ENCODE measurements around the gene CEP112. TPM values are rescaled to one million over a fixed set of nuclear protein-coding genes. Genes with fewer than 3 reads are reported as not detected.
"Not testable (repeated sequence)": the region's sequence is repeated elsewhere in the genome, so short reads cannot be mapped to it uniquely, and the experiment has no call there.

CEP112 gene
- polyA plus RNA-seq, 3 donors = 7.6 to 20.1 (median 12.7) TPM

- H3K27ac ChIP-seq (ENCODE audit: low read depth, low read length) = no peak overlapping the region
- WGBS, 3 donors = 85 to 87% (median 86%) methylated on average over 6 of the region's 6 CpGs
Observed at GRCh38 chr17:65885541-65886312, 306.2 kb downstream of the CEP112 start.

- no peak overlapping the region for H3K27ac ChIP-seq (ENCODE audit: low read depth, low read length)
- 69 to 80% (median 77%) methylated on average over 4 of the region's 4 CpGs for WGBS, 3 donors
Observed at GRCh38 chr17:65876985-65877384, 314.9 kb downstream of the CEP112 start.

- H3K27ac ChIP-seq (ENCODE audit: low read depth, low read length) = no peak overlapping the region
- 89 to 90% (median 89%) methylated on average over 3 of the region's 3 CpGs for WGBS, 3 donors
Observed at GRCh38 chr17:65868881-65869280, 323.1 kb downstream of the CEP112 start.

- H3K27ac ChIP-seq (ENCODE audit: low read depth, low read length) = no peak overlapping the region
- WGBS, 3 donors = 86 to 90% (median 89%) methylated on average over 6 of the region's 6 CpGs
Observed at GRCh38 chr17:65867014-65867413, 324.9 kb downstream of the CEP112 start.

GRCh38 chr17:65865715-65866425 lies 326.1 kb downstream of the CEP112 start:
- 91 to 95% (median 93%) methylated on average over 24 of the region's 24 CpGs for WGBS, 3 donors

GRCh38 chr17:65864394-65864793 lies 327.5 kb downstream of the CEP112 start:
- H3K27ac ChIP-seq (ENCODE audit: low read depth, low read length) = no peak overlapping the region
- WGBS, 3 donors = 86 to 90% (median 87%) methylated on average over 8 of the region's 8 CpGs

More at GRCh38 chr17:65865715-65866425, 326.1 kb downstream of the CEP112 start:
- H3K27ac ChIP-seq (ENCODE audit: low read depth, low read length) = no peak overlapping the region

- H3K27ac ChIP-seq (ENCODE audit: low read depth, low read length) = no peak overlapping the region
- WGBS, 3 donors = 94 to 100% (median 96%) methylated on average over 2 of the region's 2 CpGs
Observed at GRCh38 chr17:65857718-65858117, 334.2 kb downstream of the CEP112 start.

- WGBS, 3 donors = 82 to 94% (median 93%) methylated on average over 2 of the region's 2 CpGs
- H3K27ac ChIP-seq (ENCODE audit: low read depth, low read length) = no peak overlapping the region
Observed at GRCh38 chr17:65856865-65857264, 335.1 kb downstream of the CEP112 start.

- 95 to 98% (median 97%) methylated on average over 4 of the region's 4 CpGs for WGBS, 3 donors
- H3K27ac ChIP-seq (ENCODE audit: low read depth, low read length) = no peak overlapping the region
Observed at GRCh38 chr17:65855675-65856074, 336.3 kb downstream of the CEP112 start.

- 86 to 95% (median 87%) methylated on average over 2 of the region's 2 CpGs for WGBS, 3 donors
- H3K27ac ChIP-seq (ENCODE audit: low read depth, low read length) = no peak overlapping the region
Observed at GRCh38 chr17:65855245-65855644, 336.7 kb downstream of the CEP112 start.

GRCh38 chr17:65853816-65854215 lies 338.1 kb downstream of the CEP112 start:
- no peak overlapping the region for H3K27ac ChIP-seq (ENCODE audit: low read depth, low read length)

GRCh38 chr17:65852911-65853310 lies 339.0 kb downstream of the CEP112 start:
- WGBS, 3 donors = 85 to 94% (median 87%) methylated on average over 1 of the region's 1 CpG
- H3K27ac ChIP-seq (ENCODE audit: low read depth, low read length) = no peak overlapping the region

- 98 to 100% (median 98%) methylated on average over 2 of the region's 3 CpGs for WGBS, 3 donors
- no peak overlapping the region for H3K27ac ChIP-seq (ENCODE audit: low read depth, low read length)
Observed at GRCh38 chr17:65851965-65852736, 339.8 kb downstream of the CEP112 start.

GRCh38 chr17:65850486-65850885 lies 341.4 kb downstream of the CEP112 start:
- WGBS, 3 donors = 47 to 88% (median 72%) methylated on average over 2 of the region's 2 CpGs
- H3K27ac ChIP-seq (ENCODE audit: low read depth, low read length) = no peak overlapping the region

- WGBS, 3 donors = 66 to 90% (median 90%) methylated on average over 5 of the region's 5 CpGs
- H3K27ac ChIP-seq (ENCODE audit: low read depth, low read length) = no peak overlapping the region
Observed at GRCh38 chr17:65848751-65849150, 343.2 kb downstream of the CEP112 start.

GRCh38 chr17:65841089-65841488 lies 350.8 kb downstream of the CEP112 start:
- H3K27ac ChIP-seq (ENCODE audit: low read depth, low read length) = no peak overlapping the region
- WGBS, 3 donors = 88 to 93% (median 91%) methylated on average over 1 of the region's 1 CpG

GRCh38 chr17:65837232-65837631 lies 354.7 kb downstream of the CEP112 start:
- H3K27ac ChIP-seq (ENCODE audit: low read depth, low read length) = not testable (repeated sequence)
- 92 to 96% (median 96%) methylated on average over 16 to 21 of the region's 24 CpGs for WGBS, 3 donors

- H3K27ac ChIP-seq (ENCODE audit: low read depth, low read length) = no peak overlapping the region
- 92 to 100% (median 96%) methylated on average over 1 of the region's 1 CpG for WGBS, 3 donors
Observed at GRCh38 chr17:65833214-65833613, 358.7 kb downstream of the CEP112 start.

- H3K27ac ChIP-seq (ENCODE audit: low read depth, low read length) = no peak overlapping the region
- WGBS, 3 donors = 68 to 80% (median 70%) methylated on average over 2 of the region's 2 CpGs
Observed at GRCh38 chr17:65830356-65830755, 361.6 kb downstream of the CEP112 start.

Measured in adipose tissue (tissue), 3 donors.